Gastrocnemius medialis (tissue), 4 donors: Measurements from ENCODE around the gene GPRIN2.

ENCODE experiments used
- POLR2A ChIP-seq, 2 donors: fragments of 450-650 bp; IDR thresholded peaks; one replicate each; pipeline ENCODE4 v1.6.1; 2017; ENCODE audit warnings: antibody characterized with exemption in 2 of 2, mild to moderate bottlenecking in 2 of 2, moderate library complexity in 2 of 2
- TF ChIP-seq, protein P1 (sequence below), 5 experiments: fragments of 450-650 bp in 3 of 5; fragments of 200-600 bp in 2 of 5; sonication (generic) in 2 of 5; IDR thresholded peaks in 4 of 5; conservative IDR thresholded peaks in 1 of 5; 1 replicate in 4 of 5; 2 replicates in 1 of 5; pipeline ENCODE4 v1.5.1; 2016 to 2019; ENCODE audit warnings: antibody characterized with exemption in 5 of 5, mild to moderate bottlenecking in 3 of 5, moderate library complexity in 3 of 5

GRCh38 chr10:46523119-46523961, 33.1 kb downstream of the GPRIN2 start:
- TF ChIP-seq, protein P1, sequence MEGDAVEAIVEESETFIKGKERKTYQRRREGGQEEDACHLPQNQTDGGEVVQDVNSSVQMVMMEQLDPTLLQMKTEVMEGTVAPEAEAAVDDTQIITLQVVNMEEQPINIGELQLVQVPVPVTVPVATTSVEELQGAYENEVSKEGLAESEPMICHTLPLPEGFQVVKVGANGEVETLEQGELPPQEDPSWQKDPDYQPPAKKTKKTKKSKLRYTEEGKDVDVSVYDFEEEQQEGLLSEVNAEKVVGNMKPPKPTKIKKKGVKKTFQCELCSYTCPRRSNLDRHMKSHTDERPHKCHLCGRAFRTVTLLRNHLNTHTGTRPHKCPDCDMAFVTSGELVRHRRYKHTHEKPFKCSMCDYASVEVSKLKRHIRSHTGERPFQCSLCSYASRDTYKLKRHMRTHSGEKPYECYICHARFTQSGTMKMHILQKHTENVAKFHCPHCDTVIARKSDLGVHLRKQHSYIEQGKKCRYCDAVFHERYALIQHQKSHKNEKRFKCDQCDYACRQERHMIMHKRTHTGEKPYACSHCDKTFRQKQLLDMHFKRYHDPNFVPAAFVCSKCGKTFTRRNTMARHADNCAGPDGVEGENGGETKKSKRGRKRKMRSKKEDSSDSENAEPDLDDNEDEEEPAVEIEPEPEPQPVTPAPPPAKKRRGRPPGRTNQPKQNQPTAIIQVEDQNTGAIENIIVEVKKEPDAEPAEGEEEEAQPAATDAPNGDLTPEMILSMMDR (IDR thresholded peaks at IDR 0.05 in 4 of 5, conservative IDR thresholded peaks at IDR 0.05 in 1 of 5) = no peak
- no peak for TF ChIP-seq POLR2A (IDR thresholded peaks at IDR 0.05)
